GM12875 (cell line): ENCODE results near the gene PPP1R12B.
"Not testable (repeated sequence)": the region's sequence is repeated elsewhere in the genome, so short reads cannot be mapped to it uniquely, and the experiment has no call there.

ENCODE experiments used
- H3K4me3 ChIP-seq: one replicate; pipeline ENCODE4 v1.5.1; 2011; ENCODE audit warnings: low read depth, low read length, control low read depth
- TF ChIP-seq, protein P1 (sequence below): IDR thresholded peaks from 2 replicates; pipeline ENCODE4 v1.5.1; 2011; ENCODE audit warnings: low read depth, mild to moderate bottlenecking, control low read depth, inconsistent platforms, low read length, moderate library complexity, borderline replicate concordance; ENCODE audit not compliant: insufficient read depth

PPP1R12B gene

DNA sequence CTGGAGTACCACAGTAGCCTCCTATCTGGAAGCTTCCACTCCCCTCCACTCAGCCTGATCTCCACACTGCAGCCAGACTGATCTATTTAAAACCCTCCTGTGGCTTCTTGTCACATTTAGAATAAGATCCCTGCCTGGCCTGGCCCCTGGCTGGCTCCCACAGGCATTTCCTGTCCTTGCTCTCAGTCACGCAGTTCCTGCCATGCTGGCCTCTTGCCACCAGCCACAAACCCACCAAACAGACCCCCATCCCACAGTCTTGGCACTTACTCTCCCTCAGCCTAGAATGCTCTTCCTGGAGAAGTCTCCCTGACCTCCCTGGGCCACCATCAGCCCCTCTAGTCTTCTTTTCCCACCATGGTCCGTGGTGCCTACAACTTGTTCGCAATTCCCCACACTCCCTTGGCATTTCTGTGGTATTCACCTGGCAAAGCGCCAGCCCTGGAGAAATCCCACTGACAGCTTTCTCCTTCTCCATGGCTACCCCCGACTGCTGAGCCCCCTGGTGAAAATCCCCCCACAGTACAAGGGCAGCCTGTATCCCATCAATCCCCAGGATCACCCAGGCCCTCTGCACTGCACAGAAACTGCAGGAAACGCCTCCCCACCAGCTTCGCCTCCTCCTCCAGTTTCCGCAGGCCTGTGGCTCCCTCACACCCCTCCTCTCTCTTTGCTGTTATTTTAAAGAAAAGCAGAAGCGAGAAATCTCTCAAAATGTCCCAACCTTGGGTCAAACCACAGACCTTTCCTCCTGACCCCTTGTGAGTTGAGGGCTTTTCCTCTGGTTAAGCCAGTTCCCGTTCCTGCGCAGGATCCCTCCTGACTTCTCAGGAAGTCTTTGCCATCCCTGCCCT, 267.2 kb downstream of the PPP1R12B start:
- TF ChIP-seq, protein P1, sequence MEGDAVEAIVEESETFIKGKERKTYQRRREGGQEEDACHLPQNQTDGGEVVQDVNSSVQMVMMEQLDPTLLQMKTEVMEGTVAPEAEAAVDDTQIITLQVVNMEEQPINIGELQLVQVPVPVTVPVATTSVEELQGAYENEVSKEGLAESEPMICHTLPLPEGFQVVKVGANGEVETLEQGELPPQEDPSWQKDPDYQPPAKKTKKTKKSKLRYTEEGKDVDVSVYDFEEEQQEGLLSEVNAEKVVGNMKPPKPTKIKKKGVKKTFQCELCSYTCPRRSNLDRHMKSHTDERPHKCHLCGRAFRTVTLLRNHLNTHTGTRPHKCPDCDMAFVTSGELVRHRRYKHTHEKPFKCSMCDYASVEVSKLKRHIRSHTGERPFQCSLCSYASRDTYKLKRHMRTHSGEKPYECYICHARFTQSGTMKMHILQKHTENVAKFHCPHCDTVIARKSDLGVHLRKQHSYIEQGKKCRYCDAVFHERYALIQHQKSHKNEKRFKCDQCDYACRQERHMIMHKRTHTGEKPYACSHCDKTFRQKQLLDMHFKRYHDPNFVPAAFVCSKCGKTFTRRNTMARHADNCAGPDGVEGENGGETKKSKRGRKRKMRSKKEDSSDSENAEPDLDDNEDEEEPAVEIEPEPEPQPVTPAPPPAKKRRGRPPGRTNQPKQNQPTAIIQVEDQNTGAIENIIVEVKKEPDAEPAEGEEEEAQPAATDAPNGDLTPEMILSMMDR = no peak
- H3K4me3 ChIP-seq = peak overlapping the region; percentile 16

DNA sequence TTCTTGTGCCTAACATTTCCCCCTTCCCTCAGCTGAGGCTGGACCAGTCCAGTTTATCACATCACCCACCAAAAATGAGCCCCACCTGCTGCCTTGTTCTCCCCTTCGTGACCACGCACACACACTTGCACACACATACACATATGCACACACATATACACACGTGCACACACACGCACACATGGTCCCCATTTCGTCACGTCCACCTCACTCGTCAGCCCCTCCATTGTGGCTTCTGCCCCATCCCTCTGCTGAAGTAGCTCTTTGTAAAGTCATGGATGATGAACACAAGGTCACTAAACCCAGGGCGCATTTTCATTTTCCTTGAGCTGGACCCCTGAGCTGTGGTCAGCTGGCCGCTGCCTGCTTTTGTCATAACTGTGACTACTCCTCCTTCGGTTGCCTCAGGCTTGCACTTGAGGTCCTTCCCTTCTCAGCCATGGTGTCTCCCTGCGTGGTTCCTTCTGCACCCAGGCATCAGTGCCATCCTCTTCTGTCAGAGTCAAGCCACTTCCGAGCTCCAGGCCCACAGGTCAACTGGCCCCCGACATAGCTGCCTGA, 267.9 kb downstream of the PPP1R12B start:
- H3K4me3 ChIP-seq = no peak overlapping the region
- TF ChIP-seq, protein P1 = no peak

DNA sequence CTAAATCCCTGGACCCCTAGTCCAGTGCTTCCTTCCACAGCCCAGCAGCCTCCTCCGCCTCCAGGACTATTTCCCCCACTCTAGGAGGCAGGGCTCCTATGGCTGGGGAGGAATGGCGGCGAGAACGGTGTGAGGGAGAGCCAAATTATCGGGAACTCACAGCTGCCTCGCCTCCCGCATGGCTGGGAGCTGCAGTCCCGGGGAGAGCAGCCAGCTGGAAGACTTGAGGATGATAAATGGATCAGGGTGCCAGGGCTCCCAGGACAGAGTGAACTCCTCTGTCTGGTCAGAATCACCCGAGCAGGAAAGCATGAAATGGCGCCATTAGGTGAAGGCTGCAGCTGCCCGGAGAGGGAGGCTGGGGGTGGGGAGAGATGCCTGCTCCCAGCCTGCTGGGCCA, 270.5 kb downstream of the PPP1R12B start:
- H3K4me3 ChIP-seq = not testable (repeated sequence)

DNA sequence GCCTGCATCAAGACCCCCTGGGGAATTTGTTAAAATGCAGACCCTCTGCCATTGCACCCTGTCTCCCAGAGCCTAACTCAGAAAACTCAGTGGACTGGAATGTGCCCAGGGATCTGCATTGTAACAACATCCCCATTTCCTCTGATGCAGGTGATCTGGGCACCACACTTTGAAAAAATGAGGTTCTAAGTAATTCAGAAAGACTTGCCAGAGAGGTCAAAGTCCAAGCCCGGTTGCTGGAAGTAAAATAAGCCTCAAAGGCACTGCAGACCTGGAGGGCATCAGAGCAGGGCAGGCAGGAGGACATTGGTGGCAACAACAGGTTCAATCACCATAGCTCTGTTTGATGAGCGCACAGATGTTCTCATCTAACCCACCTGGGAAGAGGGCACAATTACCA, 271.0 kb downstream of the PPP1R12B start:
- TF ChIP-seq, protein P1 = no peak
- H3K4me3 ChIP-seq = no peak overlapping the region

DNA sequence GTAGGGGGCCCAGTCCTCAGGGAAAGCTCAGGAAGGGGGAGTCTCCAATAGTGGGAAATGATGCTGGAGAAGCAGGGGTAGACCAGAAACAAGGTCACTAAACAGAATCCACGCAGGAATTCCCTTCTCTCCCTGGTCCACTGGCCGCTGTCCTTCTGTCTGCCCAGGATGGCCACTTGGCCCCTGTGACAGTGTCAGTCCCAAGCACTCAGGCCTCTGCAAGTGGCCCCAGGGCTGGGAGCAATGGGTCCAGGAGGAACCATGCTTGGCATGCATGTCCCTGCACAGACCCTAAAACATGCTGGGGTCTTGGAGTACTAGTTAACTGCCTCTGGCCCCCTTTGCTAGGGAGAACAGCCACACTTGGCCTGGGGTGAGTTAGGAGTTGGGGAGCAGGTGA, 271.5 kb downstream of the PPP1R12B start:
- not testable (repeated sequence) for H3K4me3 ChIP-seq

DNA sequence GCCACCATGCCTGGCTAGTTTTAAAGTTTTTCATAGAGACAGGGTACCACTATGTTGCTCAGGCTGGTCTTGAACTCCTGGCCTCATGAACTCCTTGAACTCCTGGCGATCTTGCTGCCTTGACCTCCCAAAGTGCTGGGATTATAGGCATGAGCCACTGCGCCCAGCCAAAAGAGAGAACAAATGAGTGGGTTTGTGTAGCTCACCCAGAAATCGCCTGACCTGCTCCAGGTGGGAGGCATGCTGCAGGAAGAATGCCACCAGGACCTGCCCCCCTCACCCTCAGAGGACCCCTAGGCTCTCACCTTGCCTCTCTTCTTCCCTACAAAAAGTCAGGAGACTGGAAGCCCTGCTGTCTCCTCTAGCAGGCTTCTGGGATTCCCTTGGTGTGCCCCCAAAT, 272.9 kb downstream of the PPP1R12B start:
- no peak overlapping the region for H3K4me3 ChIP-seq
- TF ChIP-seq, protein P1 = no peak

DNA sequence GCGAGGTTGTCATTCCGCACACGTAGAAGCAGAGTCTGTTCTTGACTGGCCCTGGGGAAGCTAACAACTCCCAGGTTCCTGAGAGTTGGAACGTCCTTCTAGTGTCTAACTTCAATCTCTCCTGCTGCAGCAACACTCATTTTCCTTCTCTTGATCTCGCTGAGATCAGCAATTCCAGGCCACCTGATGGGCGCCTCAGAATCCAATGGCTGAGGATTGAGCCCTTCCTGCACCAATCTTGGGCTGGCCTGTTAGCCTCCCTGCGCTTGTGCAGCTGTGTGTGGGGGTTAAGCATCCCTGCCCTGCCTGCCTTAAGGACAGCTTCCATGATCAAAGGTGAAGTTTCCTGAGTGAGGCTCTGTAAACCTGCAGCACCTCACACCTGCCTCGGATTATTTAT, 273.9 kb downstream of the PPP1R12B start:
- TF ChIP-seq, protein P1 = no peak

DNA sequence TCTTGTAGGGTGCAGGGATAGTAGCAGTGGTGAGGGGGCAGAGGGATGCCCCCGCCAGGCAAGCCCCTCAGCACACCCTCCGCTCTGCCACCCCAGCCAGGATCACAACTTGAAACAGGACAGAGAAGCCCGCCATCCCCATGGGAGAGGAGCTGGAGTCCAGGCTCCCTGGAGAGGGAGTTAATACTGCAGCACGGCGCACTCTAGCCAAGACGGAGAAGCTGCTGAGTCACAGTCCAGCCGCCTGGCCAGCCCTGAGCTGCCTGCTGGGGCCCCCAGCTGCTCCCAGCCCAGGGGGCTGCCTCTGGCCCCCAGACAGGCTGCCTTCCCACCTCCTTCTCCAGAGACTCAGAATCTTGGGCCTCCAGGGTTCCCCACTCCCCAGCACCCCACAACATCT, 274.6 kb downstream of the PPP1R12B start:
- H3K4me3 ChIP-seq = no peak overlapping the region
- TF ChIP-seq, protein P1 = no peak

More for the DNA sequence above, 273.9 kb downstream of the PPP1R12B start:
- H3K4me3 ChIP-seq = no peak overlapping the region

DNA sequence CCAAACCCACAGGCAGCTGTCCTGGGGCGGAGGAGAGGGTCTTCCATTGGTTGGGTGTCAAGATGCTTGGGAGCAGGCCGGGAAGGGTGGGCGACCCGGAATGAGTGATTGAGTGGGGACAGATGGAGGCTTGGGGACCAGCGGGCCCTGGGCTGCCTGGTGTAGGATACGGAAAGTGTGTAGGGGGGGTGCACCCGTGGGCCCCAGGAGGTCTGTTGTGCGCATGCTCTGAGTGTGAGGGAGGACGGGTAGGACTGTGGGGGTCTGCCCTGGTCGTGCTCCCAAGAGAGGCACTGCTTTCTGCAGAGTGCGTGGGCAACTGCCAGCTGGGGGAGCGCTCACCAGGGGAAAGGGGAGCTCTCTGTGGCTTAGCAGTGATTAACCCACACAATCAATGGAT, 275.0 kb downstream of the PPP1R12B start:
- not testable (repeated sequence) for H3K4me3 ChIP-seq
